ENCODE results near the gene CAD.

GRCh38 chr2:27221166-27221565 is 4.0 kb downstream of the CAD start:
- TF ChIP-seq POLR2AphosphoS5 (IDR thresholded peaks at IDR 0.05; ENCODE audit: low read depth, low read length) (no peak), POLR2A (IDR thresholded peaks at IDR 0.05; ENCODE audit: low read depth, low read length) (no peak), TAF1 (IDR thresholded peaks at IDR 0.05; ENCODE audit: low read depth, low read length) (no peak), SPI1 (IDR thresholded peaks at IDR 0.05; ENCODE audit: low read depth, low read length) (no peak), POU2F2 (IDR thresholded peaks at IDR 0.05; ENCODE audit: low read depth, low read length) (no peak)

All from GM12891 (cell line).